GM12878 (cell line): ENCODE data around the gene OR2H2. TPM values are rescaled to one million over a fixed set of nuclear protein-coding genes. Genes with fewer than 3 reads are reported as not detected.

ENCODE experiments used
- ATAC-seq: fragments of 200-7000 bp; cut with Tn5 transposase; 3 replicates; pipeline ENCODE4 v1.9.1; 2020; ENCODE audit warnings: mild to moderate bottlenecking, moderate library complexity
- BruUV-seq: library from RNA; stranded (reverse); fragments of 400-500 nt; replicated peaks from 2 replicates; lab custom pipeline; 2021; lab: Mats Ljungman, UMichigan
- CTCF ChIA-PET: fragments of 300-600 bp; sonication (Branson Sonifier 250); formaldehyde crosslinking; extraction: SDS; loops from one replicate; lab custom pipeline; 2021; ENCODE audit warnings: inconsistent platforms; lab: Yijun Ruan, JAX
- POLR2A ChIA-PET: fragments of 350-600 bp; formaldehyde crosslinking; extraction: SDS; loops from one replicate; lab custom pipeline; 2021; ENCODE audit warnings: inconsistent platforms; lab: Charles Lee
- RAD21 ChIA-PET: fragments of 300-600 bp; sonication (Branson Sonifier 250); formaldehyde crosslinking; loops from one replicate; lab custom pipeline; 2023; ENCODE audit warnings: antibody characterized with exemption; ENCODE audit not compliant: unreplicated experiment; lab: Charles Lee
- SMC1A ChIA-PET: fragments of 300-600 bp; sonication (Branson Sonifier 250); formaldehyde crosslinking; loops from one replicate; lab custom pipeline; 2023; ENCODE audit not compliant: unreplicated experiment, uncharacterized antibody; lab: Charles Lee
- DNase-seq: peaks from one replicate; pipeline ENCODE4 v3.0.0-alpha.2; 2011; ENCODE audit warnings: low read depth, low spot score
- FAIRE-seq: peaks from 3 replicates; lab custom pipeline; 2011; peaks lifted over from hg19 to GRCh38; lab: Jason Lieb, UNC
- H2AFZ ChIP-seq: 2 replicates; pipeline ENCODE4 v1.6.0; 2011; ENCODE audit warnings: low read depth, low read length, control low read depth; ENCODE audit not compliant: control insufficient read depth
- H3K27ac ChIP-seq: 2 replicates; pipeline ENCODE4 v1.5.1; 2011; ENCODE audit warnings: control low read depth; ENCODE audit not compliant: control insufficient read depth, insufficient read depth
- H3K27me3 ChIP-seq, 2 experiments: replicated peaks in 1 of 2; 2 replicates each; pipeline versions ENCODE4 v1.6.0 to v1.6.1; 2011; ENCODE audit warnings: low read length in 1 of 2; ENCODE audit not compliant: control insufficient read depth in 2 of 2, insufficient read depth in 2 of 2
- H3K36me3 ChIP-seq, 2 experiments: 2 replicates each; pipeline ENCODE4 v1.5.1; 2011; ENCODE audit warnings: low read length in 1 of 2; ENCODE audit not compliant: control insufficient read depth in 2 of 2, insufficient read depth in 2 of 2
- H3K4me1 ChIP-seq: 2 replicates; pipeline ENCODE4 v1.6.1; 2011; ENCODE audit warnings: mild to moderate bottlenecking, low read length, moderate library complexity, mixed read lengths; ENCODE audit not compliant: control insufficient read depth, insufficient read depth
- H3K4me2 ChIP-seq: 2 replicates; pipeline ENCODE4 v1.6.0; 2011; ENCODE audit warnings: control low read depth; ENCODE audit not compliant: control insufficient read depth, insufficient read depth
- H3K4me3 ChIP-seq: fragments of 200-600 bp; sonication (generic); 2 replicates; pipeline ENCODE4 v1.5.1; 2016
- H3K79me2 ChIP-seq: 2 replicates; pipeline ENCODE4 v1.6.0; 2011; ENCODE audit warnings: low read length; ENCODE audit not compliant: control insufficient read depth, insufficient read depth
- H3K9ac ChIP-seq: 2 replicates; pipeline ENCODE4 v1.8.0; 2011; ENCODE audit warnings: low read length, control low read depth, mixed read lengths; ENCODE audit not compliant: control insufficient read depth, insufficient read depth
- H3K9me3 ChIP-seq: replicated peaks from 3 replicates; pipeline ENCODE4 v1.5.1; 2011; ENCODE audit warnings: mild to moderate bottlenecking, low read length; ENCODE audit not compliant: control insufficient read depth, insufficient read depth
- H4K20me1 ChIP-seq: 2 replicates; pipeline ENCODE4 v1.6.0; 2011; ENCODE audit not compliant: control insufficient read depth, insufficient read depth
- BHLHE40 ChIP-seq, 2 experiments: fragments of 450-650 bp in 1 of 2; IDR thresholded peaks; 2 replicates each; pipeline ENCODE4 v1.6.1; 2011 to 2017; ENCODE audit warnings: low read depth in 2 of 2, borderline replicate concordance in 1 of 2, improper control_type of control experiment in 1 of 2, low read length in 1 of 2, mild to moderate bottlenecking in 1 of 2
- CUX1 ChIP-seq: IDR thresholded peaks from 2 replicates; pipeline ENCODE4 v1.6.1; 2012; ENCODE audit warnings: improper control_type of control experiment, low read depth, low read length; ENCODE audit not compliant: insufficient replicate concordance
- MTA2 ChIP-seq: fragments of 450-650 bp; IDR thresholded peaks from 2 replicates; pipeline ENCODE4 v1.6.1; 2016; ENCODE audit warnings: low read depth, mild to moderate bottlenecking, moderate library complexity
- SUPT20H ChIP-seq: IDR thresholded peaks from 2 replicates; pipeline ENCODE4 v1.6.1; 2011; ENCODE audit warnings: low read depth, mild to moderate bottlenecking, low read length, moderate library complexity, borderline replicate concordance; ENCODE audit not compliant: control insufficient read depth
- TCF7 ChIP-seq: IDR thresholded peaks from 2 replicates; pipeline ENCODE4 v1.6.1; 2014; ENCODE audit warnings: antibody characterized with exemption, borderline replicate concordance
- WGBS: methylation state at CpG from one replicate; pipeline ENCODE4 v1.1.6; 2016; ENCODE audit warnings: low lambda C conversion rate; ENCODE audit not compliant: insufficient replicate concordance, insufficient coverage; ENCODE audit errors: missing lambda C conversion rate; 5-methylcytosine and 5-hydroxymethylcytosine counted together
- in situ Hi-C: fragments of 300-500 bp; cut with MboI; formaldehyde crosslinking; loops from 9 replicates; pipeline ENCODE4 v1.14.3; 2018; ENCODE audit warnings: mixed read lengths
- intact Hi-C: fragments of 100-400 bp; cut with micrococcal nuclease; formaldehyde crosslinking; loops from one replicate; pipeline ENCODE4 v1.14.2; 2022; ENCODE audit not compliant: unreplicated experiment
- polyA plus RNA-seq, 11 experiments: library from polyadenylated mRNA; depleted of rRNA in 4 of 11; unstranded in 6 of 11; stranded (reverse) in 5 of 11; fragments of >200 nt; fragmentation: Nextera tagmentation in 4 of 11; fragmentation: Illumina TruSeq in 1 of 11; extraction: Ambion mirVana in 4 of 11; extraction: Trizol in 1 of 11; gene quantifications; 1 replicate in 1 of 11; 2 replicates in 10 of 11; pipeline versions ENCODE4 v1.2.1 to v1.2.3, GENCODE V29; 2011 to 2016; ENCODE audit warnings: inconsistent platforms in 2 of 11, missing spikeins in 2 of 11, low read depth in 1 of 11
- total RNA-seq, 4 experiments: library from RNA; depleted of rRNA in 3 of 4; stranded (reverse); fragments of >200 nt in 3 of 4; fragmentation: Illumina TruSeq in 1 of 4; extraction: Trizol in 1 of 4; gene quantifications; 2 replicates each; pipeline versions ENCODE4 v1.2.1 to v1.2.3, GENCODE V29; 2013 to 2021

The OR2H2 gene
- total and polyA plus RNA-seq, 10 of the 15 experiments (the other 5 are each of a cell fraction or from before 2014, with no cell fraction given): not detected

- no peak overlapping the region for H3K9ac ChIP-seq
- no peak for TF ChIP-seq SUPT20H
- no peak for TF ChIP-seq MTA2
- no peak for TF ChIP-seq CUX1
- TF ChIP-seq BHLHE40 (IDR thresholded peaks at IDR 0.05; ENCODE audit: borderline replicate concordance in 1 of 2, low read depth in 2 of 2, low read length in 1 of 2): no peak
- TF ChIP-seq TCF7: no peak
- TF ChIP-seq, all 136 proteins: peak for 0
- H3K4me1 ChIP-seq: peaks cover 16% of the 10 kb centered on the region
- RAD21 ChIA-PET: no interaction called here
- H3K9me3 ChIP-seq: no peaks in the 10 kb centered on the region
- H3K4me2 ChIP-seq: no peak overlapping the region
- no peak overlapping the region for H3K27ac ChIP-seq
- no peaks in the 10 kb centered on the region for H4K20me1 ChIP-seq
- POLR2A ChIA-PET: no interaction called here
- SMC1A ChIA-PET: no interaction called here
- 78% methylated on average over 9 of the region's 9 CpGs for WGBS
- H2AFZ ChIP-seq: no peak overlapping the region
- FAIRE-seq (no peak), DNase-seq (no peak), ATAC-seq (no peak)
- H3K27me3 ChIP-seq: no peaks in the 10 kb centered on the region
- no TSS peak for BruUV-seq
- H3K79me2 ChIP-seq: no peaks in the 10 kb centered on the region
- no peaks in the 10 kb centered on the region for H3K36me3 ChIP-seq
- H3K4me3 ChIP-seq: no peak overlapping the region
- intact Hi-C loops: no loop called here
- in situ Hi-C loops: no loop called here
- CTCF ChIA-PET: interaction anchor here (1.3 to 1.8 kb wide), 2 partner anchors 20 to 23 kb away, joined by 3 to 11 read pairs; no protein-coding TSS in a partner anchor
Observed at GRCh38 chr6:29630315-29630714, 45.4 kb downstream of the OR2H2 start.
